Endothelial cell of umbilical vein (primary cell): ENCODE measurements around the gene CAMK2D.

Experiments
- CTCF ChIP-seq, 2 donors: IDR thresholded peaks; 1 replicate in 1 of 2; 2 replicates in 1 of 2; pipeline ENCODE4 v1.5.1; 2011; ENCODE audit warnings: low read length in 2 of 2, mild to moderate bottlenecking in 2 of 2, moderate library complexity in 2 of 2, control low read depth in 1 of 2, inconsistent platforms in 1 of 2, low read depth in 1 of 2; ENCODE audit not compliant: insufficient read depth in 1 of 2; ENCODE audit errors: extremely low read depth in 1 of 2
- EZH2 ChIP-seq: IDR thresholded peaks from 2 replicates; pipeline ENCODE4 v1.6.1; 2012; ENCODE audit warnings: borderline replicate concordance, low read depth, mild to moderate bottlenecking, moderate library complexity, low read length, inconsistent platforms; ENCODE audit not compliant: severe bottlenecking
- FOS ChIP-seq: IDR thresholded peaks from 2 replicates; pipeline ENCODE4 v1.6.1; 2011; ENCODE audit warnings: mild to moderate bottlenecking, low read length, moderate library complexity, borderline replicate concordance; ENCODE audit not compliant: insufficient read depth
- JUN ChIP-seq: IDR thresholded peaks from 2 replicates; pipeline ENCODE4 v1.6.1; 2011; ENCODE audit warnings: borderline replicate concordance, low read depth; ENCODE audit not compliant: insufficient read length, insufficient read depth
- MYC ChIP-seq: IDR thresholded peaks from one replicate; pipeline ENCODE4 v1.6.1; 2011; ENCODE audit warnings: mild to moderate bottlenecking, low read depth, low read length
- POLR2A ChIP-seq: IDR thresholded peaks from 2 replicates; pipeline ENCODE4 v1.6.1; 2012; ENCODE audit warnings: low read depth, mild to moderate bottlenecking, control low read depth, low read length
- POLR2AphosphoS5 ChIP-seq: IDR thresholded peaks from 2 replicates; pipeline ENCODE4 v1.6.1; 2012; ENCODE audit warnings: low read depth, mild to moderate bottlenecking, control low read depth, low read length, moderate library complexity; ENCODE audit not compliant: insufficient read depth
- TF ChIP-seq, protein P1 (sequence below): IDR thresholded peaks from 2 replicates; pipeline ENCODE4 v1.6.1; 2011; ENCODE audit not compliant: insufficient read depth, insufficient read length

DNA sequence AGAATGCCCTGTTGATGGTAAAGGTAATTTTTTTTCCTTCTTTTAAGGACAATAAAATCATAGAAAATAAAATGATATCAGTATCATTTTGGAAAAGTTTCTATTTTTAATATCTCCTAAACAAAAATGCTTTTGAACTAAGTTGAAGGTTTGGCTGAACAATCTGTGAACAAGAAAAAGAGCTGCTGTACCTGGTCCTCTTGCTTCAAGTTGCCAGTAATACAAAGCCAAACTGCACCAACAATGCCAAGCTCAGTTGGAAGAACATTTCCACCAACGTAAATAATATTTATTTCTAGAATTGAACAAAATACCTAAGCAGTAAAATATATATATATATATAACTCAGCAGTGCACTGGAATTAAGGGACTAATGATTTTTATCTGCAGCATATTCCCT is 132.8 kb downstream of the CAMK2D start:
- no peak for TF ChIP-seq MYC
- TF ChIP-seq POLR2AphosphoS5 = no peak
- no peak for TF ChIP-seq JUN
- TF ChIP-seq CTCF (IDR thresholded peaks at IDR 0.05; ENCODE audit: extremely low read depth in 1 of 2, insufficient read depth in 1 of 2, low read depth in 1 of 2, low read length in 2 of 2) = no peak
- no peak for TF ChIP-seq EZH2
- TF ChIP-seq, protein P1, sequence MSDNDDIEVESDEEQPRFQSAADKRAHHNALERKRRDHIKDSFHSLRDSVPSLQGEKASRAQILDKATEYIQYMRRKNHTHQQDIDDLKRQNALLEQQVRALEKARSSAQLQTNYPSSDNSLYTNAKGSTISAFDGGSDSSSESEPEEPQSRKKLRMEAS = no peak
- no peak for TF ChIP-seq POLR2A
- TF ChIP-seq FOS = no peak
